ENCODE results near the gene RNU6-9.
A peak's percentile ranks its signal among the peaks of the same experiment; 100 is the strongest.

RNU6-9 gene

GRCh38 chr19:897442-898039 is 4.3 kb downstream of the RNU6-9 start:
- DNase-seq (ENCODE audit: low read depth), result no peak
- no peak overlapping the region for H3K4me3 ChIP-seq (replicated peaks; ENCODE audit: low read depth, low read length)
- TF ChIP-seq CTCF (IDR thresholded peaks at IDR 0.05; ENCODE audit: low read length, missing control alignments), result peak; percentile 1

- no peak for DNase-seq (ENCODE audit: low read depth)
- no peak overlapping the region for H3K4me3 ChIP-seq (replicated peaks; ENCODE audit: low read depth, low read length)
- no peak for TF ChIP-seq CTCF (IDR thresholded peaks at IDR 0.05; ENCODE audit: low read length, missing control alignments)
Measured at GRCh38 chr19:898663-899062, 5.4 kb downstream of the RNU6-9 start.

GRCh38 chr19:899336-900042 is 6.2 kb downstream of the RNU6-9 start:
- no peak overlapping the region for H3K4me3 ChIP-seq (replicated peaks; ENCODE audit: low read depth, low read length)
- TF ChIP-seq CTCF (IDR thresholded peaks at IDR 0.05; ENCODE audit: low read length, missing control alignments), result no peak
- DNase-seq (ENCODE audit: low read depth), result no peak

- TF ChIP-seq CTCF (IDR thresholded peaks at IDR 0.05; ENCODE audit: low read length, missing control alignments), result no peak
- H3K4me3 ChIP-seq (replicated peaks; ENCODE audit: low read depth, low read length), result no peak overlapping the region
- no peak for DNase-seq (ENCODE audit: low read depth)
Measured at GRCh38 chr19:900043-900301, 6.7 kb downstream of the RNU6-9 start.

DNA sequence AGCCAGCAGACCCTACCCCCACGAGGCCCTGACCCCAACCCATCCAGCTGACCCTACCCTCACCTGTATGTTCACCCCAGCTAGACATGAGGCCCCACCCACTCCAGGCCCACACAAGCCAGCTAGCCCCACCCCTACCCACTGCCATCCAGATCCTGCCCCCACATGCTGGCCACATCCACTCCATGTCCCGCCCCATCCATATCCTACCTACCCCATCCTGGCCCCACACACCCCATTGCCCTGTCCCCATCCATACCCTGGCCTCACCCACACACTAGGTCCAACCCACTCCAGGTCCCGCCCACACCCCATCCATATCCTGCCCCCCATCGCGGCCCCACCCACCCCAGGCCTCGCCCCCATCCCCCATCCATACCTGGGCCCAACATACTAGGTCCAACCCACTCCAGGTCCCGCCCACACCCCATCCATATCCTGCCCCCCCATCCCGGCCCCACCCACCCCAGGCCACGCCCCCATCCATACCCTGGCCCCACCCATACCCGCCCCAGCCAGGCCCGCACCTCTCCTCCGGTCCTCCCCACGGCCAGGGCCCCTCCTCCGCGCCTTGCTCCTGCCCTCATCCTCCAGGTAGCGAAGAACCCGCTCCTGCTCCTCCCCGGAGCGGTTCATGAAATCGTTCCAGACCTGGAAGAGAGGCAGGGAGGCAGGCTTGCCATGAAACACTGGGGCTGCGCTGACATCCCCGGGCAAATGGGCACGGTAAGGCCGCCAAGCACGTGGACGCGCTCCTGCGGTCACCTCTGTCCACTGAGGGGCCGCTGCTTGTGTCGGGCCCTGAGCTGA is 7.2 kb downstream of the RNU6-9 start:
- H3K4me3 ChIP-seq (replicated peaks; ENCODE audit: low read depth, low read length), result no peak overlapping the region
- no peak for TF ChIP-seq CTCF (IDR thresholded peaks at IDR 0.05; ENCODE audit: low read length, missing control alignments)
- no peak for DNase-seq (ENCODE audit: low read depth)

GRCh38 chr19:901216-902092 is 8.2 kb downstream of the RNU6-9 start:
- no peak for TF ChIP-seq CTCF (IDR thresholded peaks at IDR 0.05; ENCODE audit: low read length, missing control alignments)
- H3K4me3 ChIP-seq (replicated peaks; ENCODE audit: low read depth, low read length), result no peak overlapping the region
- DNase-seq (ENCODE audit: low read depth), result no peak

All from fibroblast of pulmonary artery (primary cell).